ENCODE results near the gene MUS81. TPM values are rescaled to one million over a fixed set of nuclear protein-coding genes. Genes with fewer than 3 reads are reported as not detected.

The MUS81 gene
- total RNA-seq, 1 experiment from 2014 or later, result 45.9 TPM

DNA sequence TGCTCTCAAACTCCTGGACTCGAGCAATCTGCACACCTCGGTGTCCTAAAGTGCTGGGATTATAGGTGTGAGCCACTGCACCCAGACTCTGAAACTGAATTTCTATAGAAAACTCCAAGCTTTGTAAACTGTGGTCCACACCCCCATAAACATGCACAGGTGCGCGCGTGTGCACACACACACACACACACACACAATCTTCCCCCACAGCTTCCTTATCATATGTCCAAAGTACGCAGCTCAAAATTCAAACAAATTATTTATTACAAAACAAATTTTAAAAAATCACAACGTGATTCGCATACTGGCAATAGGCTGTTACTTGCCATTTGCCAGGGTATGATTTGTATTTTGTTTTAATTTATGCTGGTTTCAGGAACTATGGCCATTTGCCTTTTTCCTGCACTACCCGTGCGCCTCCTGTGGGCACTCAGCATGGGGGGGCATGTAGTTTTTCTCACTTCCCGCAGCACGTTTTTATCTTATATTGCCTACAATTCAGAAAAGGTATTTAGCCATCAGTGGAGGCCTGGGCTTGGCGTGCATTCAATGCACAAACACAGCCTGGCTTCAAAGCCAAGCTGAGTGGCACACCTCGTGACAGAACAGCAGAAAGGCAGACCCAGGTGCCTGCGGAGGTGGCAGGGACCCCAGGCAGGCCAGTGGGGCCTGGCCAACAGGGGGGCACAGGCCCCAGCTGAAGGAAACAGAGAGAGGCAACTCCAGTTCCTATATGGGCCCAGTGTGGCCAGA, 37.3 kb upstream of the MUS81 start:
- Mint-ChIP-seq H3K27me3 (ENCODE audit: low read depth) (no peaks in the 10 kb centered on the region), H3K9me3 (0 out of 2 replicates have a peak, but pooled peaks cover 3% of the 10 kb centered on the region), H3K27ac (no peak overlapping the region), H3K4me1 (0 out of 2 replicates have a peak, but pooled peaks cover 5% of the 10 kb centered on the region), H3K4me3 (no peak overlapping the region), H3K36me3 (no peaks in the 10 kb centered on the region)
- ChIA-PET POLR2A (interaction anchor here (0.7 kb wide), 2 partner anchors 29 to 106 kb away, joined by 3 to 4 read pairs; no protein-coding TSS in a partner anchor), CTCF (interaction anchor here (0.6 to 2.7 kb wide), 6 partner anchors 16 to 96 kb away, joined by 3 to 18 read pairs (median 4); partner anchors contain the start of genes AP5B1 and FIBP)
- TF ChIP-seq NFATC4 (CRISPR knock-in tag; IDR thresholded peaks at IDR 0.05) (no peak), MAX (CRISPR knock-in tag; IDR thresholded peaks at IDR 0.05) (no peak), SP1 (CRISPR knock-in tag; conservative IDR thresholded peaks at IDR 0.05) (no peak), CREB1 (CRISPR knock-in tag; IDR thresholded peaks at IDR 0.05) (no peak), ARID4B (CRISPR knock-in tag; IDR thresholded peaks at IDR 0.05; ENCODE audit: borderline replicate concordance) (no peak), CBFB (CRISPR knock-in tag; IDR thresholded peaks at IDR 0.05; ENCODE audit: low read depth) (no peak), ZNF317 (CRISPR knock-in tag; IDR thresholded peaks at IDR 0.05; ENCODE audit: borderline replicate concordance, low read depth) (no peak), ETV6 (CRISPR knock-in tag; IDR thresholded peaks at IDR 0.05) (no peak), ATF1 (CRISPR knock-in tag; IDR thresholded peaks at IDR 0.05) (no peak), CREM (CRISPR knock-in tag; IDR thresholded peaks at IDR 0.05) (no peak), ERG (CRISPR knock-in tag; IDR thresholded peaks at IDR 0.05) (no peak)
- TF ChIP-seq, protein P1, sequence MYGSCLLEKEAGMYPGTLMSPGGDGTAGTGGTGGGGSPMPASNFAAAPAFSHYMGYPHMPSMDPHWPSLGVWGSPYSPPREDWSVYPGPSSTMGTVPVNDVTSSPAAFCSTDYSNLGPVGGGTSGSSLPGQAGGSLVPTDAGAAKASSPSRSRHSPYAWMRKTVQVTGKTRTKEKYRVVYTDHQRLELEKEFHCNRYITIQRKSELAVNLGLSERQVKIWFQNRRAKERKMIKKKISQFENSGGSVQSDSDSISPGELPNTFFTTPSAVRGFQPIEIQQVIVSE (CRISPR knock-in tag; IDR thresholded peaks at IDR 0.05; ENCODE audit: borderline replicate concordance), result no peak
- DNase-seq (ENCODE audit: low spot score), result no peak
- no peak for ATAC-seq

DNA sequence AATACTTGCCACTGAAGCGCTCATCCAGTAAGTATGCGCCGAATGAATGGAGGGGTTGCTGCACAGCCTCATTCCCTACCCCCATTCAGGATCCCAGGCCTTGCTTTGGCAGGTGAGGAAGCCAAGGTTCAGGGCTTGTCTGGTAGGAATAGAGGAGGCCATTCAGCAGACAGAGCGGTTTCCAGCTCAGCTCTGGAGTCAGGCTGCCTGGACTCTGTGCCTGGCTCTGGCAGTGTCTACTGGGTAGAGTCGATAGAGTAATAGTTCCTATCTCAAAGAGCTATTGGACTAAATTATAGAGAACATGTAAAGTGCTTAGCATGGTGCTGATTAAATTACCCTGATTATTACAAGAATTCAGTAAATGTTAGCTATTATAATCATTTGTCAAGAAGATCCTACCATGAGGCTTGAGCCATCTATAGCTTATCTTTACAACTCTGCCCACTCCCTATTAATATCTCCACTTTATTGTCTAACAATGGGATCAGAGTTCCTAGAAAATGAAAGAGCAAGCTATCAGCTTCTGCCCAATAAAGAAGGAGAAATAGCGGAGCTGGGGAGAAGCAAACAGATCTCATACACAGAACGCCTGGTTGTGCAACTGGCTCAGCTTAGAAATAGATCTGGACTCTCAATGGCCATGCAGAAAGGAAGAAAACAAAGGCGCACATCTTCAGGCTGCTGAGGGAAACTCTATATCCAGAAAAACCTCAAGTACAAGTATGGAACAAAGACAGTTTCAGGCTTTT, 33.1 kb upstream of the MUS81 start:
- no peak for DNase-seq (ENCODE audit: low spot score)
- POLR2A ChIA-PET, result interaction anchor here (0.5 to 1.8 kb wide), 3 partner anchors 24 to 486 kb away, joined by 3 to 4 read pairs (median 4); no protein-coding TSS in a partner anchor
- Mint-ChIP-seq H3K27me3 (ENCODE audit: low read depth) (peaks cover 8% of the 10 kb centered on the region), H3K9me3 (no peaks in the 10 kb centered on the region), H3K36me3 (no peaks in the 10 kb centered on the region), H3K4me3 (no peak overlapping the region), H3K4me1 (peaks cover 4% of the 10 kb centered on the region; the same call in 1 of the 2 replicates), H3K27ac (no peak overlapping the region)
- no peak for ATAC-seq
- CTCF ChIA-PET, result interaction anchor here (0.5 to 4.7 kb wide), 4 partner anchors 24 to 129 kb away, joined by 3 to 36 read pairs (median 4); partner anchors contain the start of genes AP5B1 and FIBP
- no peak for TF ChIP-seq PRDM15 (CRISPR knock-in tag; IDR thresholded peaks at IDR 0.05)
- no peak for TF ChIP-seq SMAD3 (CRISPR knock-in tag; IDR thresholded peaks at IDR 0.05; ENCODE audit: borderline replicate concordance)
- TF ChIP-seq AR (CRISPR knock-in tag; IDR thresholded peaks at IDR 0.05), result no peak
- TF ChIP-seq ZNF232 (CRISPR knock-in tag; IDR thresholded peaks at IDR 0.05), result no peak
- TF ChIP-seq, protein P2, sequence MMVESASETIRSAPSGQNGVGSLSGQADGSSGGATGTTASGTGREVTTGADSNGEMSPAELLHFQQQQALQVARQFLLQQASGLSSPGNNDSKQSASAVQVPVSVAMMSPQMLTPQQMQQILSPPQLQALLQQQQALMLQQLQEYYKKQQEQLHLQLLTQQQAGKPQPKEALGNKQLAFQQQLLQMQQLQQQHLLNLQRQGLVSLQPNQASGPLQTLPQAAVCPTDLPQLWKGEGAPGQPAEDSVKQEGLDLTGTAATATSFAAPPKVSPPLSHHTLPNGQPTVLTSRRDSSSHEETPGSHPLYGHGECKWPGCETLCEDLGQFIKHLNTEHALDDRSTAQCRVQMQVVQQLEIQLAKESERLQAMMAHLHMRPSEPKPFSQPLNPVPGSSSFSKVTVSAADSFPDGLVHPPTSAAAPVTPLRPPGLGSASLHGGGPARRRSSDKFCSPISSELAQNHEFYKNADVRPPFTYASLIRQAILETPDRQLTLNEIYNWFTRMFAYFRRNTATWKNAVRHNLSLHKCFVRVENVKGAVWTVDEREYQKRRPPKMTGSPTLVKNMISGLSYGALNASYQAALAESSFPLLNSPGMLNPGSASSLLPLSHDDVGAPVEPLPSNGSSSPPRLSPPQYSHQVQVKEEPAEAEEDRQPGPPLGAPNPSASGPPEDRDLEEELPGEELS (CRISPR knock-in tag; IDR thresholded peaks at IDR 0.05), result no peak

All from WTC11 (cell line).